Measurements from ENCODE around the gene PTPRR. TPM values are rescaled to one million over a fixed set of nuclear protein-coding genes. Genes with fewer than 3 reads are reported as not detected.

PTPRR gene
- total RNA-seq, 1 donor from 2014 or later = not detected

- no peak overlapping the region for H3K27ac Mint-ChIP-seq
- DNase-seq (ENCODE audit: low spot score) = no peak
- no peaks in the 10 kb centered on the region for H3K9me3 Mint-ChIP-seq
- H3K36me3 Mint-ChIP-seq (ENCODE audit: low read depth) = no peaks in the 10 kb centered on the region
- no peaks in the 10 kb centered on the region for H3K4me1 Mint-ChIP-seq (ENCODE audit: low read depth)
- intact Hi-C loops (cut with micrococcal nuclease) = no loop called here
- no peak overlapping the region for H3K4me3 Mint-ChIP-seq
- H3K27me3 Mint-ChIP-seq (ENCODE audit: insufficient read depth) = peaks cover 3% of the 10 kb centered on the region
Observed at GRCh38 chr12:70845268-70845667, 75.3 kb downstream of the PTPRR start.

- intact Hi-C loops (cut with micrococcal nuclease) = no loop called here
- Mint-ChIP-seq H3K27ac (no peak overlapping the region), H3K9me3 (no peaks in the 10 kb centered on the region), H3K4me1 (ENCODE audit: low read depth) (no peaks in the 10 kb centered on the region), H3K27me3 (ENCODE audit: insufficient read depth) (peaks cover 3% of the 10 kb centered on the region), H3K4me3 (no peak overlapping the region), H3K36me3 (ENCODE audit: low read depth) (no peaks in the 10 kb centered on the region)
- no peak for DNase-seq (ENCODE audit: low spot score)
Observed at GRCh38 chr12:70843363-70843762, 77.2 kb downstream of the PTPRR start.

GRCh38 chr12:70842942-70843341 is 77.6 kb downstream of the PTPRR start:
- DNase-seq (ENCODE audit: low spot score) = no peak
- no peak overlapping the region for H3K4me3 Mint-ChIP-seq
- no peak overlapping the region for H3K27ac Mint-ChIP-seq
- no peaks in the 10 kb centered on the region for H3K9me3 Mint-ChIP-seq
- H3K27me3 Mint-ChIP-seq (ENCODE audit: insufficient read depth) = peaks cover 3% of the 10 kb centered on the region
- intact Hi-C loops (cut with micrococcal nuclease) = no loop called here
- no peaks in the 10 kb centered on the region for H3K4me1 Mint-ChIP-seq (ENCODE audit: low read depth)
- H3K36me3 Mint-ChIP-seq (ENCODE audit: low read depth) = no peaks in the 10 kb centered on the region

- H3K4me1 Mint-ChIP-seq (ENCODE audit: low read depth) = no peaks in the 10 kb centered on the region
- no peak overlapping the region for H3K27ac Mint-ChIP-seq
- peaks cover 3% of the 10 kb centered on the region for H3K27me3 Mint-ChIP-seq (ENCODE audit: insufficient read depth)
- intact Hi-C loops (cut with micrococcal nuclease) = no loop called here
- no peaks in the 10 kb centered on the region for H3K9me3 Mint-ChIP-seq
- no peak overlapping the region for H3K4me3 Mint-ChIP-seq
- DNase-seq (ENCODE audit: low spot score) = no peak
- H3K36me3 Mint-ChIP-seq (ENCODE audit: low read depth) = no peaks in the 10 kb centered on the region
Observed at GRCh38 chr12:70842136-70842535, 78.4 kb downstream of the PTPRR start.

- no peaks in the 10 kb centered on the region for H3K36me3 Mint-ChIP-seq (ENCODE audit: low read depth)
- H3K4me1 Mint-ChIP-seq (ENCODE audit: low read depth) = no peaks in the 10 kb centered on the region
Observed at GRCh38 chr12:70840656-70841350, 79.7 kb downstream of the PTPRR start.

GRCh38 chr12:70839544-70839943 is 81.0 kb downstream of the PTPRR start:
- no peak overlapping the region for H3K27ac Mint-ChIP-seq
- DNase-seq (ENCODE audit: low spot score) = no peak
- no peaks in the 10 kb centered on the region for H3K9me3 Mint-ChIP-seq
- no peaks in the 10 kb centered on the region for H3K4me1 Mint-ChIP-seq (ENCODE audit: low read depth)
- H3K36me3 Mint-ChIP-seq (ENCODE audit: low read depth) = no peaks in the 10 kb centered on the region
- intact Hi-C loops (cut with micrococcal nuclease) = no loop called here
- H3K4me3 Mint-ChIP-seq = no peak overlapping the region
- no peaks in the 10 kb centered on the region for H3K27me3 Mint-ChIP-seq (ENCODE audit: insufficient read depth)

More at GRCh38 chr12:70840656-70841350, 79.7 kb downstream of the PTPRR start:
- Mint-ChIP-seq H3K4me3 (no peak overlapping the region), H3K27me3 (ENCODE audit: insufficient read depth) (no peaks in the 10 kb centered on the region), H3K27ac (no peak overlapping the region), H3K9me3 (no peaks in the 10 kb centered on the region)
- no peak for DNase-seq (ENCODE audit: low spot score)
- intact Hi-C loops (cut with micrococcal nuclease) = no loop called here

- H3K9me3 Mint-ChIP-seq = no peaks in the 10 kb centered on the region
Observed at GRCh38 chr12:70838127-70838526, 82.4 kb downstream of the PTPRR start.

GRCh38 chr12:70837026-70837425 is 83.5 kb downstream of the PTPRR start:
- Mint-ChIP-seq H3K4me3 (no peak overlapping the region), H3K36me3 (ENCODE audit: low read depth) (no peaks in the 10 kb centered on the region), H3K9me3 (no peaks in the 10 kb centered on the region), H3K4me1 (ENCODE audit: low read depth) (no peaks in the 10 kb centered on the region), H3K27ac (no peak overlapping the region), H3K27me3 (ENCODE audit: insufficient read depth) (no peaks in the 10 kb centered on the region)
- no peak for DNase-seq (ENCODE audit: low spot score)
- intact Hi-C loops (cut with micrococcal nuclease) = no loop called here

More at GRCh38 chr12:70838127-70838526, 82.4 kb downstream of the PTPRR start:
- intact Hi-C loops (cut with micrococcal nuclease) = no loop called here
- H3K4me1 Mint-ChIP-seq (ENCODE audit: low read depth) = no peaks in the 10 kb centered on the region
- no peak overlapping the region for H3K27ac Mint-ChIP-seq
- no peak for DNase-seq (ENCODE audit: low spot score)
- no peaks in the 10 kb centered on the region for H3K36me3 Mint-ChIP-seq (ENCODE audit: low read depth)
- H3K27me3 Mint-ChIP-seq (ENCODE audit: insufficient read depth) = no peaks in the 10 kb centered on the region
- no peak overlapping the region for H3K4me3 Mint-ChIP-seq

- Mint-ChIP-seq H3K9me3 (no peaks in the 10 kb centered on the region), H3K4me3 (no peak overlapping the region), H3K4me1 (ENCODE audit: low read depth) (no peaks in the 10 kb centered on the region), H3K27ac (no peak overlapping the region), H3K36me3 (ENCODE audit: low read depth) (no peaks in the 10 kb centered on the region), H3K27me3 (ENCODE audit: insufficient read depth) (no peaks in the 10 kb centered on the region)
- intact Hi-C loops (cut with micrococcal nuclease) = no loop called here
- no peak for DNase-seq (ENCODE audit: low spot score)
Observed at GRCh38 chr12:70835948-70836347, 84.6 kb downstream of the PTPRR start.

GRCh38 chr12:70831543-70831942 is 89.0 kb downstream of the PTPRR start:
- Mint-ChIP-seq H3K27me3 (ENCODE audit: insufficient read depth) (peaks cover 5% of the 10 kb centered on the region), H3K4me1 (ENCODE audit: low read depth) (no peaks in the 10 kb centered on the region), H3K4me3 (no peak overlapping the region), H3K36me3 (ENCODE audit: low read depth) (no peaks in the 10 kb centered on the region), H3K9me3 (no peaks in the 10 kb centered on the region), H3K27ac (no peak overlapping the region)
- intact Hi-C loops (cut with micrococcal nuclease) = no loop called here
- DNase-seq (ENCODE audit: low spot score) = no peak

- intact Hi-C loops (cut with micrococcal nuclease) = no loop called here
- DNase-seq (ENCODE audit: low spot score) = no peak
- Mint-ChIP-seq H3K27me3 (ENCODE audit: insufficient read depth) (peaks cover 5% of the 10 kb centered on the region), H3K27ac (no peak overlapping the region), H3K4me3 (no peak overlapping the region), H3K4me1 (ENCODE audit: low read depth) (no peaks in the 10 kb centered on the region), H3K9me3 (no peaks in the 10 kb centered on the region), H3K36me3 (ENCODE audit: low read depth) (no peaks in the 10 kb centered on the region)
Observed at GRCh38 chr12:70830221-70831061, 90.1 kb downstream of the PTPRR start.

- no peak overlapping the region for H3K4me3 Mint-ChIP-seq
Observed at GRCh38 chr12:70829070-70829469, 91.5 kb downstream of the PTPRR start.

GRCh38 chr12:70828351-70828750 is 92.2 kb downstream of the PTPRR start:
- H3K36me3 Mint-ChIP-seq (ENCODE audit: low read depth) = no peaks in the 10 kb centered on the region
- no peaks in the 10 kb centered on the region for H3K4me1 Mint-ChIP-seq (ENCODE audit: low read depth)
- H3K9me3 Mint-ChIP-seq = no peaks in the 10 kb centered on the region
- no peak overlapping the region for H3K4me3 Mint-ChIP-seq
- no peak for DNase-seq (ENCODE audit: low spot score)
- H3K27me3 Mint-ChIP-seq (ENCODE audit: insufficient read depth) = peaks cover 5% of the 10 kb centered on the region
- no peak overlapping the region for H3K27ac Mint-ChIP-seq
- intact Hi-C loops (cut with micrococcal nuclease) = no loop called here

More at GRCh38 chr12:70829070-70829469, 91.5 kb downstream of the PTPRR start:
- Mint-ChIP-seq H3K4me1 (ENCODE audit: low read depth) (no peaks in the 10 kb centered on the region), H3K27me3 (ENCODE audit: insufficient read depth) (peaks cover 5% of the 10 kb centered on the region), H3K36me3 (ENCODE audit: low read depth) (no peaks in the 10 kb centered on the region), H3K9me3 (no peaks in the 10 kb centered on the region), H3K27ac (no peak overlapping the region)
- intact Hi-C loops (cut with micrococcal nuclease) = no loop called here
- no peak for DNase-seq (ENCODE audit: low spot score)
